GM12875 (cell line): ENCODE results near the gene FUBP3.

ENCODE experiments used
- H3K4me3 ChIP-seq: one replicate; pipeline ENCODE4 v1.5.1; 2011; ENCODE audit warnings: low read depth, low read length, control low read depth
- TF ChIP-seq, protein P1 (sequence below): IDR thresholded peaks from 2 replicates; pipeline ENCODE4 v1.5.1; 2011; ENCODE audit warnings: low read depth, mild to moderate bottlenecking, control low read depth, inconsistent platforms, low read length, moderate library complexity, borderline replicate concordance; ENCODE audit not compliant: insufficient read depth

Gene FUBP3

GRCh38 chr9:130544364-130544763, 35.0 kb upstream of the FUBP3 start:
- TF ChIP-seq, protein P1, sequence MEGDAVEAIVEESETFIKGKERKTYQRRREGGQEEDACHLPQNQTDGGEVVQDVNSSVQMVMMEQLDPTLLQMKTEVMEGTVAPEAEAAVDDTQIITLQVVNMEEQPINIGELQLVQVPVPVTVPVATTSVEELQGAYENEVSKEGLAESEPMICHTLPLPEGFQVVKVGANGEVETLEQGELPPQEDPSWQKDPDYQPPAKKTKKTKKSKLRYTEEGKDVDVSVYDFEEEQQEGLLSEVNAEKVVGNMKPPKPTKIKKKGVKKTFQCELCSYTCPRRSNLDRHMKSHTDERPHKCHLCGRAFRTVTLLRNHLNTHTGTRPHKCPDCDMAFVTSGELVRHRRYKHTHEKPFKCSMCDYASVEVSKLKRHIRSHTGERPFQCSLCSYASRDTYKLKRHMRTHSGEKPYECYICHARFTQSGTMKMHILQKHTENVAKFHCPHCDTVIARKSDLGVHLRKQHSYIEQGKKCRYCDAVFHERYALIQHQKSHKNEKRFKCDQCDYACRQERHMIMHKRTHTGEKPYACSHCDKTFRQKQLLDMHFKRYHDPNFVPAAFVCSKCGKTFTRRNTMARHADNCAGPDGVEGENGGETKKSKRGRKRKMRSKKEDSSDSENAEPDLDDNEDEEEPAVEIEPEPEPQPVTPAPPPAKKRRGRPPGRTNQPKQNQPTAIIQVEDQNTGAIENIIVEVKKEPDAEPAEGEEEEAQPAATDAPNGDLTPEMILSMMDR = no peak
- H3K4me3 ChIP-seq = no peak overlapping the region

GRCh38 chr9:130548103-130548502, 31.3 kb upstream of the FUBP3 start:
- no peak overlapping the region for H3K4me3 ChIP-seq
- TF ChIP-seq, protein P1 = no peak

- TF ChIP-seq, protein P1 = no peak
- no peak overlapping the region for H3K4me3 ChIP-seq
Measured at GRCh38 chr9:130549093-130549735, 30.2 kb upstream of the FUBP3 start.

DNA sequence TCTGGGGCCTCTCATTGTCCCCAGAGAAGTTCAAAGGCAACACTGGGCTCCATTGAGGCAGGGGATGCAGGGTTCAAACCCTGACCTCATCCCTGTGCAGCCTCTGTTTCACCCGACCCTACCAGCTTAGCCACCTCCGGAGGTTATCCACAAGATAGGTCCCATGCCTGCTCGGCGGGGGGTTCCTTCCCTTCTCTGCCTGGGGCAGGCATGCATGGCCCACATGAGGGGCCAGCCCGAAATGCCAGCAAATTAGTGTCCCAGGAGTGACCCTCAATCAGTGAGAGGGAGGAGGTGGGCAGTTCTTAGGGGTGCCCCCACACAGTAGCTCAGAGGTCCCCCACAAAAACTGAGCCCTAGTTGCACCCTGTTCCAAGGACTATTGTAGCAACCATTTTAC, 24.8 kb upstream of the FUBP3 start:
- TF ChIP-seq, protein P1 = no peak
- H3K4me3 ChIP-seq = no peak overlapping the region

DNA sequence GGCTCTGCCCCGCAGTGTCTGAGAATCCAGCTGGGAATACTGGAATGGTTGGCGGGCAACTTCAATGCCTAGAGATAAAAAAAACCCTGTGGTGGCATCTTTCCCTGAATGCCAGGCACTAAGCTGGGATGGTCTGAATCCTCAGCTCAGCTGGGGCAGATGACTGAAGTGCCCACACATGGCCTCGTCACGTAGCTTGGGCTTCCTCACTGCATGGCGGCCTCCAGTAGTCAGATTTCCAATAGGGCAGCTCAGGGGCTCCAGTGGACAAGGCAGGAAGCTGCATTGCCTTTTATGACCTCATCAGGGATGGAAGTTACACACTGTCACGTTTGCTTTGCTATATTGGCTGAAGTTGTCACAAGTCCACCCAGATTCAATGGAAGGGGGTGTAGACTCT, 24.3 kb upstream of the FUBP3 start:
- TF ChIP-seq, protein P1 = no peak
- H3K4me3 ChIP-seq = no peak overlapping the region

DNA sequence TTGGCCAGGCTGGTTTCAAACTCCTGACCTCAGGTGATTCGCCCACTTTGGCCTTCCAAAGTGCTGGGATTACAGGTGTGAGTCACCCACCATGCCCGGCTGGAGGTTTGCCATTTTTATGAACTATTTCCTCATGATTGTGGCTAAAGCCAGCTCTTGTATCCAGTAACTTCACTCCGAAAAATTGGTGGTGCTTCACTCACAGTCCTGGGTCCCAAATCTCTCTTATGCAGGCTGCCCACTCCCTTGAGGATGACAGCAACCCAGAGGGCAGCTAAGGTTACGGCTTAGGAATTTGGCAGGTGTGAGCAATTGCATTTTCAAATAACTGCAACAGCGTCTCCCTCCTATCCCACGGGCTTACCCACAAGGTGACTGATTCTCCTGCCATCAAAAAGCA, 23.4 kb upstream of the FUBP3 start:
- TF ChIP-seq, protein P1 = no peak
- H3K4me3 ChIP-seq = no peak overlapping the region

- TF ChIP-seq, protein P1 = no peak
- no peak overlapping the region for H3K4me3 ChIP-seq
Measured at GRCh38 chr9:130556396-130557076, 22.8 kb upstream of the FUBP3 start.
